Choroid plexus epithelial cell (primary cell): Measurements from ENCODE around the gene EPG5.
"Not testable (repeated sequence)": the region's sequence is repeated elsewhere in the genome, so short reads cannot be mapped to it uniquely, and the experiment has no call there.

Experiments used
- DNase-seq: peaks from one replicate; pipeline ENCODE4 v3.0.0-alpha.2; 2010; ENCODE audit warnings: low read depth
- H3K4me3 ChIP-seq: 2 replicates; pipeline ENCODE4 v1.5.1; 2011; ENCODE audit warnings: low read depth, mild to moderate bottlenecking, control low read depth, low read length, moderate library complexity
- CTCF ChIP-seq: conservative IDR thresholded peaks from 2 replicates; pipeline ENCODE4 v1.5.1; 2011; ENCODE audit warnings: low read depth, mild to moderate bottlenecking, control low read depth, inconsistent platforms, low read length, moderate library complexity

Gene EPG5

DNA sequence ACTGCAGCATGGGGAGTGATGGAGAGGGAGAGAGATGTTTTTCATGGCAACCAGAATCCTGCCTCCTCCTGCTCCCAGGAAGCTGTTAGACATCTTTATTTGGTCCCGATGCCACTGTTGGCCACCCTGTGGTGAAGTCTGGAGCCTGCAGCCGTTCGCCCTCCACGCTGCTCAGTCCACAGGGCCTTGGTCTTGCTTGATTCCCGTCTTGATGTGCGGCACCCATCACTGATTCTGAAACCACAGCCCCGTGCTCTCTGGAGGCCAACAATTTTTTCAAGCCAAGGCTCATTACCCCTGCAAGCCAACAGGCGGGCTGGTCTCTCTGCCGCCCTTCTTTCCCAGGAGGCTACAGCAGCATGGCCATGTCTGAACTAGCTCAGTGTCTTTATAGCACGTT lies 117.1 kb downstream of the EPG5 start:
- DNase-seq: peak; percentile 40
- peak; percentile 63 for TF ChIP-seq CTCF
- no peak overlapping the region for H3K4me3 ChIP-seq

DNA sequence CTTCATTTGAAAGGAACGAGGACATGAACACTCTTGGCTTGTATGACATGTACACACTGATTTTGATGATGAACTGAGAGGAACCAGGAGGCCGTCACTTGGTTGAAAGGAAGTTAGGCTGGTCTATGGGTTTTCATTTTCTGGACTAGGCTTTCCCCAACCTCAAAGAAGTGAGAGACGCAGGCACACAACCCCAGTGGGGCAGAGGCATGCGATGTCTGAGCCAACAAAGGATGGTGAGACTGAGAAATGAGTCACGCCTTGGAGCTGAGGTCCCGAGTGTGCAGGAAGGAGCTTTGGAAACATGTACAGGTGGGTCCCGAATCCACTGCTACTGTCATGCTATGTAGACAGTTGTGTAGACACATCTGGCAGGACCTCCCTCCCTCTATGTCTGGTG lies 117.6 kb downstream of the EPG5 start:
- no peak for TF ChIP-seq CTCF
- no peak overlapping the region for H3K4me3 ChIP-seq
- no peak for DNase-seq

DNA sequence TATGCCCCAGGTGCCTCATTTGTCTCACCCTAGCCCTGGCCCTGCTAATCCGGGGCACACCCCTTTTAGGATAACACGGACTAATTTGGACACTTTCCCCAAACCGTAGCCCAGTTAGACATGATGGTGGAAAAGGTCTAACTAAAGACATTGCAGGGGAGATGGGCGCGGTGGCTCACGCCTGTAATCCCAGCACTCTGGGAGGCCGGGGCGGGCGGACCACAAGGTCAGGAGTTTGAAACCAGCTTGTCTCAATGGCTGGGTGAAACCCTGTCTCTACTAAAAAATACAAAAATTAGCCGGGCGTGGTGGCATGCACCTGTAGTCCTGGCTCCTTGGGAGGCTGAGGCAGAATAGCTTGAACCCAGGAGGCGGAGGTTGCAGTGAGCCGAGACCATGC lies 118.5 kb downstream of the EPG5 start:
- not testable (repeated sequence) for H3K4me3 ChIP-seq, DNase-seq

GRCh38 chr18:45847119-45847518 lies 120.0 kb downstream of the EPG5 start:
- no peak for TF ChIP-seq CTCF
- DNase-seq: no peak
- no peak overlapping the region for H3K4me3 ChIP-seq

DNA sequence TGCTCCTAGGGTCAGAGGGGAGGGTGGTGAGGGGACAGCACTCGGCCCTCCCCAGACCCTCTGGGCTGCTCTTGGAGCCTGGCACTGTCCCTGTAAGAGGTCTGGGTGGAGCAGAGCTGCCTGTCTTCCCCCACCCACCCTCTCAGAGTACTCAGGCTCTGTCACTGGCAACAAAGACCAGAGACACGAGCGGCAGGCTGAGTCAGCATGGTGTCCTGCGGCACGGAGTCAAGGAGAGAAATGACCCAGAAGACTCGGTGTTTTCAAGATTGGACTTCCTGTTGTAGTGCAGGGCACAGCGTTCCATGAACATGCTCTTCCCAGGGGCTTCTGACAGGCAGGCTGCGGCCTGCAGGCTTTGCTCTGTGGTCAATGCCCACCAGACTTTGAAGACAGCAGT lies 121.7 kb downstream of the EPG5 start:
- no peak overlapping the region for H3K4me3 ChIP-seq
- no peak for TF ChIP-seq CTCF
- peak; percentile 31 for DNase-seq

DNA sequence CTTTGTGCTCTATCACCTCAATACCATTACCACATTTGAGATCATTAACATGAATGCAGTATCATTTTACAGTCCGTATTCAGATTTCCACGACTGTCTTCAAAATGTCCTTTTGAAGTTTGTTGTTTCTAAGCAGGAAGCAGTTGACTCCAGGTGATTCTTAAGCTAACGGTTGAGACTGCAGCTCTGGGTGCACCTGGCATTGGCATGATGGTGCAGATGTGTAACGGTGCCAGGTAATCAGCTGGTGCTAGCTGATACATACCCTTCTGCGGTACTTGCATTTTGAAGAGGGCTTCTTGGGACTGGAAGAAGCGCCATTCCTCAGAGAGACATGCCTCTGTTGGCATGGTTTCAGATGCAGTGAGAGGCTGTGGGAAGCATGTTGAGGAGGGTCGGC lies 122.2 kb downstream of the EPG5 start:
- no peak for TF ChIP-seq CTCF
- no peak for DNase-seq
- no peak overlapping the region for H3K4me3 ChIP-seq

- no peak overlapping the region for H3K4me3 ChIP-seq
- no peak for TF ChIP-seq CTCF
- no peak for DNase-seq
Observed at GRCh38 chr18:45843019-45843418, 124.1 kb downstream of the EPG5 start.

- no peak overlapping the region for H3K4me3 ChIP-seq
- no peak for TF ChIP-seq CTCF
- no peak for DNase-seq
Observed at GRCh38 chr18:45841765-45842442, 125.2 kb downstream of the EPG5 start.
